Measurements from ENCODE around the gene BEST1. TPM values are rescaled to one million over a fixed set of nuclear protein-coding genes. Genes with fewer than 3 reads are reported as not detected.

Gene BEST1
- total and polyA plus RNA-seq, 2 of the 13 experiments (the other 11 are each of a cell fraction or from before 2014, with no cell fraction given) = 0.09 to 0.65 TPM

DNA sequence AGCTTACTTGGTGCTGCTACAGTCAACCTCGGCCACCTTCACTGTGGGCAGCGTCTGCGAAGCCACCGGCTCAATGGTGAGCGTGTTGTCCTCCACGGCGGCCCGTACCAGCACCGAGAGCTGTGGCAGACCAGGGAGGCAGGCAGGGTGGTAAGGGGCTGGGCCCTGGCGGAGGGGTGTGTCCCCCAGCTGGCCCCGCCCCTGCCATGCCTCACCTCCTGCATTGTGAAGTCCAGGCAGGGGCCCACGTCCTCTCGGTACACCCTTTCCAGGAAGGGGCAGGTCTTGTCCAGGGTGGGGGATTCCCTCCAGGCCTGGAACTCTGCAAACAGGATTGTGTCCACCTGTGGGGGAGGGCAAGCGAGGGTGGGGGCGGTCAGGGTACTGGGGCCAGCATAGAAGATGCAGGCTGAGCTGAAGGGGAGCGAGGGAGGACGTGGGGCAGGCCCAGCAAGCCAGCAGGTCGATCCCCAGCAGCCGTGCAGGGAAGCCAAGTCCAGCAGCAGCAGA, 45.6 kb upstream of the BEST1 start (continued):
- no peak for TF ChIP-seq ZNF629 (CRISPR knock-in tag; conservative IDR thresholded peaks at IDR 0.05)
- TF ChIP-seq ZNF605 (CRISPR knock-in tag; IDR thresholded peaks at IDR 0.05) = 0 out of 2 replicates have a peak, but pooled peaks have one; percentile 42
- peak; percentile 25; the same call in 1 of the 2 replicates for TF ChIP-seq ZNF574 (CRISPR knock-in tag; IDR thresholded peaks at IDR 0.05)
- TF ChIP-seq, protein P1, sequence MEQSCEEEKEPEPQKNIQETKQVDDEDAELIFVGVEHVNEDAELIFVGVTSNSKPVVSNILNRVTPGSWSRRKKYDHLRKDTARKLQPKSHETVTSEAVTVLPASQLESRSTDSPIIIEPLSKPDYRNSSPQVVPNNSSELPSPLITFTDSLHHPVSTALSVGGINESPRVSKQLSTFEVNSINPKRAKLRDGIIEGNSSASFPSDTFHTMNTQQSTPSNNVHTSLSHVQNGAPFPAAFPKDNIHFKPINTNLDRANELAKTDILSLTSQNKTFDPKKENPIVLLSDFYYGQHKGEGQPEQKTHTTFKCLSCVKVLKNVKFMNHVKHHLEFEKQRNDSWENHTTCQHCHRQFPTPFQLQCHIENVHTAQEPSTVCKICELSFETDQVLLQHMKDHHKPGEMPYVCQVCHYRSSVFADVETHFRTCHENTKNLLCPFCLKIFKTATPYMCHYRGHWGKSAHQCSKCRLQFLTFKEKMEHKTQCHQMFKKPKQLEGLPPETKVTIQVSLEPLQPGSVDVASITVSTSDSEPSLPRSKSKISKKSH (CRISPR knock-in tag; IDR thresholded peaks at IDR 0.05; ENCODE audit: borderline replicate concordance) = peak; percentile 64; the same call in 1 of the 2 replicates
- TF ChIP-seq ISL2 (CRISPR knock-in tag; IDR thresholded peaks at IDR 0.05) = 0 out of 2 replicates have a peak, but pooled peaks have one; percentile 0
- TF ChIP-seq, protein P2, sequence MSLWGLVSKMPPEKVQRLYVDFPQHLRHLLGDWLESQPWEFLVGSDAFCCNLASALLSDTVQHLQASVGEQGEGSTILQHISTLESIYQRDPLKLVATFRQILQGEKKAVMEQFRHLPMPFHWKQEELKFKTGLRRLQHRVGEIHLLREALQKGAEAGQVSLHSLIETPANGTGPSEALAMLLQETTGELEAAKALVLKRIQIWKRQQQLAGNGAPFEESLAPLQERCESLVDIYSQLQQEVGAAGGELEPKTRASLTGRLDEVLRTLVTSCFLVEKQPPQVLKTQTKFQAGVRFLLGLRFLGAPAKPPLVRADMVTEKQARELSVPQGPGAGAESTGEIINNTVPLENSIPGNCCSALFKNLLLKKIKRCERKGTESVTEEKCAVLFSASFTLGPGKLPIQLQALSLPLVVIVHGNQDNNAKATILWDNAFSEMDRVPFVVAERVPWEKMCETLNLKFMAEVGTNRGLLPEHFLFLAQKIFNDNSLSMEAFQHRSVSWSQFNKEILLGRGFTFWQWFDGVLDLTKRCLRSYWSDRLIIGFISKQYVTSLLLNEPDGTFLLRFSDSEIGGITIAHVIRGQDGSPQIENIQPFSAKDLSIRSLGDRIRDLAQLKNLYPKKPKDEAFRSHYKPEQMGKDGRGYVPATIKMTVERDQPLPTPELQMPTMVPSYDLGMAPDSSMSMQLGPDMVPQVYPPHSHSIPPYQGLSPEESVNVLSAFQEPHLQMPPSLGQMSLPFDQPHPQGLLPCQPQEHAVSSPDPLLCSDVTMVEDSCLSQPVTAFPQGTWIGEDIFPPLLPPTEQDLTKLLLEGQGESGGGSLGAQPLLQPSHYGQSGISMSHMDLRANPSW (CRISPR knock-in tag; IDR thresholded peaks at IDR 0.05; ENCODE audit: borderline replicate concordance) = peak; percentile 39; the same call in 1 of the 2 replicates
- peak; percentile 95 for TF ChIP-seq ZNF556 (CRISPR knock-in tag; IDR thresholded peaks at IDR 0.05; ENCODE audit: borderline replicate concordance)
- peak; percentile 89 for TF ChIP-seq HNRNPL (IDR thresholded peaks at IDR 0.05; ENCODE audit: low read depth, low read length)
- TF ChIP-seq GLI4 (CRISPR knock-in tag; IDR thresholded peaks at IDR 0.05; ENCODE audit: borderline replicate concordance) = 0 out of 2 replicates have a peak, but pooled peaks have one; percentile 26
- peak; percentile 40; the same call in 1 of the 2 replicates for TF ChIP-seq ZNF678 (CRISPR knock-in tag; IDR thresholded peaks at IDR 0.05)
- TF ChIP-seq TEAD3 (CRISPR knock-in tag; optimal IDR thresholded peaks at IDR 0.05; ENCODE audit: borderline replicate concordance) = peak; percentile 15
- no peak for TF ChIP-seq ZFP90 (CRISPR knock-in tag; IDR thresholded peaks at IDR 0.05; ENCODE audit: borderline replicate concordance)
- peak; percentile 50; the same call in 1 of the 2 replicates for TF ChIP-seq KDM2A (CRISPR knock-in tag; IDR thresholded peaks at IDR 0.05; ENCODE audit: borderline replicate concordance, low read depth)
- TF ChIP-seq KLF13 (CRISPR knock-in tag; IDR thresholded peaks at IDR 0.05) = 0 out of 2 replicates have a peak, but pooled peaks have one; percentile 69
- TF ChIP-seq IKZF5 (CRISPR knock-in tag; IDR thresholded peaks at IDR 0.05) = peak; percentile 1; the same call in 1 of the 2 replicates
- TF ChIP-seq KDM6A (CRISPR knock-in tag; IDR thresholded peaks at IDR 0.05; ENCODE audit: low read depth) = peak; percentile 17; the same call in 1 of the 2 replicates
- peak; percentile 75; the same call in 1 of the 2 replicates for TF ChIP-seq MEIS1 (CRISPR knock-in tag; IDR thresholded peaks at IDR 0.05; ENCODE audit: borderline replicate concordance)
- peak; percentile 11 for TF ChIP-seq HNRNPLL (IDR thresholded peaks at IDR 0.05; ENCODE audit: low read depth, low read length, poor library complexity, severe bottlenecking)
- TF ChIP-seq POLR2G (IDR thresholded peaks at IDR 0.05; ENCODE audit: low read depth, low read length) = peak; percentile 40; the same call in 1 of the 2 replicates
- 0 out of 2 replicates have a peak, but pooled peaks have one; percentile 70 for TF ChIP-seq GTF3A (CRISPR knock-in tag; conservative IDR thresholded peaks at IDR 0.05)
- TF ChIP-seq JUND (CRISPR knock-in tag; IDR thresholded peaks at IDR 0.05) = peak; percentile 34; the same call in 1 of the 2 replicates
